Measurements from ENCODE around the gene C6orf89.
"Not testable (repeated sequence)": the region's sequence is repeated elsewhere in the genome, so short reads cannot be mapped to it uniquely, and the experiment has no call there.

Gene C6orf89

GRCh38 chr6:36942329-36942728 lies 56.6 kb downstream of the C6orf89 start:
- not testable (repeated sequence) for DNase-seq (ENCODE audit: low read depth, low spot score); H3K27ac ChIP-seq

GRCh38 chr6:36944650-36945049 lies 58.9 kb downstream of the C6orf89 start:
- DNase-seq (ENCODE audit: low read depth, low spot score): no peak
- H3K27ac ChIP-seq: no peak overlapping the region

GRCh38 chr6:36945301-36945700 lies 59.5 kb downstream of the C6orf89 start:
- H3K27ac ChIP-seq: no peak overlapping the region
- no peak for DNase-seq (ENCODE audit: low read depth, low spot score)

GRCh38 chr6:36946526-36946925 lies 60.8 kb downstream of the C6orf89 start:
- DNase-seq (ENCODE audit: low read depth, low spot score): no peak
- H3K27ac ChIP-seq: no peak overlapping the region

- no peak for DNase-seq (ENCODE audit: low read depth, low spot score)
- no peak overlapping the region for H3K27ac ChIP-seq
These were observed 62.0 kb downstream of the C6orf89 start for GRCh38 chr6:36947570-36948351.

- H3K27ac ChIP-seq: peak overlapping the region; percentile 52
- not testable (repeated sequence) for DNase-seq (ENCODE audit: low read depth, low spot score)
These were observed 63.3 kb downstream of the C6orf89 start for GRCh38 chr6:36949076-36949475.

- no peak for DNase-seq (ENCODE audit: low read depth, low spot score)
- H3K27ac ChIP-seq: peak overlapping the region; percentile 52
These were observed 63.9 kb downstream of the C6orf89 start for GRCh38 chr6:36949636-36950035.

- DNase-seq (ENCODE audit: low read depth, low spot score): no peak
- no peak overlapping the region for H3K27ac ChIP-seq
These were observed 68.1 kb downstream of the C6orf89 start for GRCh38 chr6:36953931-36954261.

GRCh38 chr6:36954262-36954931 lies 68.6 kb downstream of the C6orf89 start, which contains the start of gene PI16:
PI16 (plus strand) TSS chr6:36954738; CDS start chr6:36954761, 23 bp downstream.
- no peak for DNase-seq (ENCODE audit: low read depth, low spot score)
- no peak within 1 kb of the TSS for H3K27ac ChIP-seq

- DNase-seq (ENCODE audit: low read depth, low spot score): no peak
- no peak overlapping the region for H3K27ac ChIP-seq
These were observed 69.4 kb downstream of the C6orf89 start for GRCh38 chr6:36955136-36955535.

- H3K27ac ChIP-seq: no peak overlapping the region
- DNase-seq (ENCODE audit: low read depth, low spot score): peak; percentile 24
These were observed 70.1 kb downstream of the C6orf89 start for GRCh38 chr6:36955671-36956445.

GRCh38 chr6:36956446-36956820 lies 70.7 kb downstream of the C6orf89 start:
- DNase-seq (ENCODE audit: low read depth, low spot score): no peak
- H3K27ac ChIP-seq: no peak overlapping the region

- no peak for DNase-seq (ENCODE audit: low read depth, low spot score)
- H3K27ac ChIP-seq: no peak overlapping the region
These were observed 72.1 kb downstream of the C6orf89 start for GRCh38 chr6:36957773-36958271.

- DNase-seq (ENCODE audit: low read depth, low spot score): no peak
- H3K27ac ChIP-seq: no peak overlapping the region
These were observed 73.2 kb downstream of the C6orf89 start for GRCh38 chr6:36958775-36959554.

- no peak overlapping the region for H3K27ac ChIP-seq
These were observed 74.0 kb downstream of the C6orf89 start for GRCh38 chr6:36959555-36960250.

GRCh38 chr6:36961441-36962435 lies 76.0 kb downstream of the C6orf89 start:
- DNase-seq (ENCODE audit: low read depth, low spot score): no peak
- no peak overlapping the region for H3K27ac ChIP-seq

More at GRCh38 chr6:36959555-36960250, 74.0 kb downstream of the C6orf89 start:
- no peak for DNase-seq (ENCODE audit: low read depth, low spot score)

GRCh38 chr6:36962874-36963273 lies 77.1 kb downstream of the C6orf89 start:
- no peak for DNase-seq (ENCODE audit: low read depth, low spot score)
- no peak overlapping the region for H3K27ac ChIP-seq
